SW 1271 (cell line): Measurements from ENCODE around the gene ABCC9.
"Not testable (repeated sequence)": the region's sequence is repeated elsewhere in the genome, so short reads cannot be mapped to it uniquely, and the experiment has no call there.

ENCODE experiments used
- DNase-seq, 2 experiments: peaks; one replicate each; lab custom pipeline; 2025; lab: John Stamatoyannopoulos, UW

Gene ABCC9

DNA sequence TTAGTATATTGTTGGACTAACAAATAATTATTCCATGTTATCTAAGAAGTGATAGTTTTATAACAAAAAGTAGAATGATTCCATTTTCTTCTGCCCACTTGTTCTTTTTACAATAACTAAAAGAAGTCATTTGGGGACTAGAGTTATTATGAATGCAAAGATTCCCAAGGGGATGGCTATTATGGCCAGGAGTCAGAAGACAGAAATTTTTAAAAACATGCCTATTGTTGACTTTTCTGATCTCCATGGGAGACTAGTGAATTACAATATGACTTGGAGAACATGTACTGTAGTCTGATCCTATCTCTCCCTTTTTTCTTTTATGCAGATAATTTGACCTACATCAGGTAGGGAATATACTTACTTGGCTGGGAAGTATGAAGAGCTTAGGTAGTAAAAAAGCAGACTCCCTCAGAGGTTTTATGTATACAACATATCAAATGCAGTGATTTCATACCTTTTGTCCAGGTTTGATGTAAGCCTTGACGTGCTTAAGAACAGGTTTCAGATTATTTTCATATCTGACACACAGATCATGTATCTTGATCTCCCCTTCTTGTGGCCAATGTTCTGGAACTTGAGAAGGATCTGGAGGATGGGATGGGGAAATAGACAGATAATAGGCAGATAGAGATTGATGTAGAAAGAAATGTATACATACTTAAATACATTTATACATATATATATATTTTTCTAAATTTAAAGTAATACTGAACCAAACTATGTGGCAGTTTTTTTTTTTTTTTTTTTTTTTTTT, 125.7 kb downstream of the ABCC9 start:
- no peak for DNase-seq

DNA sequence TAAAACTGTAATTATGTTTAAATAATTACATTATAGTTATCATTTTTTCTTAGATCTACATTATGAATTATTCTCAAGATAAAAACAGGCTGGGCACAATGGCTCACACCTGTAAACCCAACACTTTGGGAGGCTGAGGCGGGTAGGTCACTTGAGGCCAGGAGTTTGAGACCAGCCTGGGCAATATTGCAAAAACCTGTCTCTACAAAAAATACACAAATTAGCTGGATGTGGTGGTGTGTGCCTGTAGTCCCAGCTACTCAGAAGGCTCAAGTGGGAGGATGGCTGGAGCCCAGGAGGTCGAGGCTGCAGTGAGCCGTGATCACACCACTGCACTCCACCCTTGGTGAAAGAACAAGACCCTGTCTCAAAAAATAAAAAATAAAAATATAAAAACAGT, 126.4 kb downstream of the ABCC9 start:
- DNase-seq: no peak

DNA sequence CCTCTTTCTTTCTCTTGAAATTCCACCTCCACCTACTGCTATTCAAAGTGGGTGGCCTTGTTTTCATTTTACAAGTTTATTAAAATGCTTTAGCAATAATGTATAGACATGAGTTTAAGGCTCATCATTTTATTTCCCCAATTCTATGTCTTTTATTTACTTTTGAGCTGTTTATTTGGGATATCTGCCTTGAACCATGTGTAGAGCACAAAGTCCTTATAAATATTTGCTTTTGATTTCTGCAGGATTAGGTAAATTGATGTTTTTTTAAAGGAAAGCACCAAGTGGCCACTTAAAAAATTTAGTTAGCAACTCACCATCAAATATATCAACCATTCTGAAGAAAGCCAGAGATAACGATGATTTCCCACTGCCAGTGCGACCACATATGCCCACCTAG, 126.9 kb downstream of the ABCC9 start:
- DNase-seq: no peak

DNA sequence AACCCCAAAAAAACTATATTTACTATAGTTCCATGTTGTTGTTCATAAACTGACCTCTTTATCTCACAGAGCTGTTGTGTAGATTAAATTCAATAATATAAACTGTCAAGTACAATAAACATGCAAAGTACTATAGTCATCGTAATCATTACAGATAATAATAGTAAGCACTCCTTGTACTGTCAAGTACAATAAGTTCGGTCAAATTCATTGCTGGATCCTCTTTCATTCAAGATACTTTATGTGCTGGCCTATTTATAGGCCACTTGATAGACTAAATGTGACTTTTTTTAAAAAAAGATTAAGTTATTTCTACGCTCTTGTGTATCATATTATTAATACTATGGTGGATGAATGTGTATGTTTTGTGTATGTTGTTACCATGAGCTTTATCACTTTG, 127.5 kb downstream of the ABCC9 start:
- DNase-seq: no peak

DNA sequence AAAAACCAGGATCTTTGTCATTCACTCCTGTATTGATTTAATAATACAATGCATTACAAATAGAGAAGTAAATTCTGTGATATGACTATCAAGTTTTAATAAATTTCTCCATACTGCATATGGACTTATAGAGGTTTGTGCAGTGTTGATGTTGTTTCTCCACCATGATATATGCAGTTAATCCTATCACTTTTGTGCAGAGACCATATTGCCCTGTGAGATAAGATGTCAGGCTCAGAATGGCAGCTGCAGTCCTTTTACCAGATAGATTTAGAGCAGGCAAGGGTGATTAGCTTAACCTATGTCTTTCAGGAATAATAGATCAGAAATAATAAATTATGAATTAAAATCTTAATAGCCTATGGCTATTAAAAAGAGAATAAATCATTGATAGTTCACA, 128.1 kb downstream of the ABCC9 start:
- DNase-seq: no peak

DNA sequence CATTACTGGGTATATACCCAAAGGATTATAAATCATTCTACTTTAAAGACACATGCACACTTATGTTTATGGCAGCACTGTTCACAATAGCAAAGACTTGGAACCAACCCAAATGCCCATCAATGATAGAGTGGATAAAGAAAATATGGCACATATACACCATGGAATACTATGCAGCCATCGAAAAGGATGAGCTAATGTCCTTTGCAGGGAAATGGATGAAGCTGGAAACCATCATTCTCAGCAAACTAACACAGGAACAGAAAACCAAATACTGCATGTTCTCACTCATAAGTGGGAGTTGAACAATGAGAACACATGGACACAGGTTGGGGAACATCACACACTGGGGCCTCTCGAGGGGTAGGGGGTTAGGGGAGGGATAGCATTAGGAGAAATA, 128.9 kb downstream of the ABCC9 start:
- DNase-seq: not testable (repeated sequence)

DNA sequence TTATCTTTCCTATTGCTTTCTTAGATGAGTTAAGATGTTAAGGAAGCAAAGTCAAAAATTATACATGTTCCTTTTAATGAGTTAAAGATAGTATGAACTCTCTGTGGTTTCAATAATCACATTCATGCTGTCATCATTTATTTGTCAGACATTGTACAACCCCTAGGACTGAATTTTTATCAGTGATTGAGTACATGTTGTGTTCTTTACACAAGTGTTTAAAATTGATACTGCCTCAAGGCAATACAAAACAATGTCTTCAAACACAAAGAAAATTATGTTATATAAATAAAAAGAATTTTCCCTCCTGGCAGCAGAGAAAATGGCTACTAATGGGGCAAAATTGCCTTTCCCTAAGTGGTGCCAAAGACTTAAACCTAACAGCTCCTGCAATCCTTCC, 132.1 kb downstream of the ABCC9 start:
- DNase-seq: no peak

DNA sequence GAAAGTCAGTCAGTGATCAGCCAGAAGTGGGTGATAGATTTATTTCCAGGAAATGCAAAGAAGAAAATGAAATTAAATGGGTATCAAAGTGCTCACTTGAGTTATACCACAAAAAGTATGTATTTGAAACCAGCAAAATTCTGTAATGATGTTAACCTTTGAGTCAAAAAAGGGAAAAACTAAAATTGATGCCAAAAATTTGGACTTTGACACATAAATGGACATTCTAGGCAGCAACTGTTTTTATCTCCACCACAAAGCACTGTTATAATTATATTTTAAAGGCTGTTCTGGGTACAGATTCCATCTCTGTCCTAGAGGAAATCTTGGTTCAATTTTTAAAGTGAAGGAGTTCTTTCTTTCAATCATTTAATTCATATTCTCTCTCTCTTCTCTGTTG, 135.0 kb downstream of the ABCC9 start:
- no peak for DNase-seq

DNA sequence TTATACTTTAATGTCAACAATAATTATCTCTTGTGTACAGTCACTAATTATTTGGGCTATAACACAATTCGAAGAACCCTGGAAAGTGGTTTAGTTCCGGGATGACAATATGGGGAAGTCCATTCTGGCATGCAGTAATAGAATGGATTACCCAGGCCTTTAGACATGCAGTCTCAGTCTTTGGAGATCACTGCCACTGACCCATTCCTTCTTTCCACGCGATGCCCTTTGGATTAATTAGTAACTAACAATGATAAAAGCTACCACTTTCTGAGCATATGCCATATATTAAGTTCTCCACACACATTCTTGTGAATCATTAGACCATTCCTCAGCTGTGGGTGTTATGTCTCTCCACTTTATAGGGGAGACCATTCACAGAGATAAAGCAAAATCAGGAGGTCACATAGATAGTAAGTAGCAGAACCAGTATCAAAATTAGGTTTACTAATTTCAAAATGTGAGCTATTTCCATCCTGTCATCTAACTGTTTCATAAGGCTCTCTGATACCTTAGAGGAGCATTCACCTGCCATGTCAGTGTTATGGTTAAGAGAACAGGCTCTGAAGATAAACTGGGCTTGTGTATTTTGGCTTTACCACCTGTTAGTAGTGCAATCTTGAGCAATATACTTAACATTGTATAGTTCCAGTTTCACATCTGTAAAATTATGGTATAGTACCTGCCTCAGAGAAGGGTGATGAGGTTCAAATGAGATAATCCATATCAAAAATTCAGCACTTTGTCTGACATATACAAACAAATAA, 139.5 kb downstream of the ABCC9 start:
- no peak for DNase-seq

DNA sequence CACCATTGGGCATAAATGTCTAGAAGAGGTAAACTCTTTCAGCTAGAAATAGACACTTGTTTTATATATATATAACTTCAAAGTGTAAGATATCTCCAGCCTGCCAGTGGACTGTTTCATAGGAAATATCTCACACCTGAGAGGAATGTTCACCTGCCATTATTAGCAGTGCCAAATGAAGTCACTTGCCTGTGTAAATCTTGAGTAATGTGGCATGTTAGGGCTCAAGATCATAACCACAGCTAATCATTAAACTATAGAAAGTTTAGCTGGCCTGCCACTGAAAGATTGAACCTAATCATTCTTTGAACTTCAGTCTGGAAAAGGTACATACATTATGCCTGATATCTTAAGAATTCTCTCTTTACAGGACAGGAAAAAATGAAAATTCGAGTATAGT, 141.2 kb downstream of the ABCC9 start:
- no peak for DNase-seq

DNA sequence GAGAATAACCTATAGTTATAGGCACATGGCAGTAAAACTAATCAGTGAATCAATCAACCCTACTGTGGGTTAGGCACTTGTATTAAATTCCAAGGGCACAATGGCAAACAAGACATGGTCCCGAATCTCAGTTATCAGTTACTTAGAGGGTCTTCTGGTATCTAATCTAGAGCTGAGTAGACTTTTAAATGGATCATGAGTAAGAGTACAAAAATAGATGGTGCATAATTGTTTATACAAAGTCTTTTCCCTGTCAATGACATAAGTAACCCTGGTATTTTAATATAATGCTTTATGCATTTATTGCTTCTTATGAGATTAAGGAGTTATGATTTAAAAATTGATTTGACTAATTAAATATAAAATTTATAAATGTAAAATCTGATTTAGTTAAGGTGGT, 143.7 kb downstream of the ABCC9 start:
- DNase-seq: no peak

DNA sequence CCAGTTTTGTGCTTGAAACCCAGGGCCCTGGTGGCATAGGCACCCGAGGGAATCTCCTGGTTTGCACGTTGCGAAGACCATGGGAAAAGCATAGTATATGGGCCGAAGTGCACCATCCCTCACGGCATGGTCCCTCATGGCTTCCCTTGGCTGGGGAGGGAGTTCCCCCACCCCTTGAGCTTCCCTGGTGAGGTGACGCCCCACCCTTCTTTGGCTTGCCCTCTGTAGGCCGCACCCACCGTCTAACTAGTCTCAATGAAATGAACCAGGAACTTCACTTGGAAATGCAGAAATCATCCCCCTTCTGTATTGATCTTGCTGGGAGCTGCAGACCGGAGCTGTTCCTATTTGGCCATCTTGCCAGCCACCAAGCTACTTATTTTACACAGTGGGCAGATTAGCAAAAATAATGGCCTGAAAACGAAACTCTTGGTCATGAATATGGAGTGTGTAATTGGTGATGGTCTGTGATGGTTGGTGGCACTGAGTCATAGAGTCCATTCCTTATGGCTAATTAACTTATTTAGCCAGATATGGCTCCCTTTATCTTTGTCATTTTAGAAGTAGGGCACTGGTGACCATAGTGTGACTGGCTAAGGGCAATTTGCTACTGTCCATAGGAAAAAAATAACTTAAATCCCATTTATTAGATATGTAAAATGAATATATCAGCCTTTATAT, 145.4 kb downstream of the ABCC9 start:
- DNase-seq: no peak

DNA sequence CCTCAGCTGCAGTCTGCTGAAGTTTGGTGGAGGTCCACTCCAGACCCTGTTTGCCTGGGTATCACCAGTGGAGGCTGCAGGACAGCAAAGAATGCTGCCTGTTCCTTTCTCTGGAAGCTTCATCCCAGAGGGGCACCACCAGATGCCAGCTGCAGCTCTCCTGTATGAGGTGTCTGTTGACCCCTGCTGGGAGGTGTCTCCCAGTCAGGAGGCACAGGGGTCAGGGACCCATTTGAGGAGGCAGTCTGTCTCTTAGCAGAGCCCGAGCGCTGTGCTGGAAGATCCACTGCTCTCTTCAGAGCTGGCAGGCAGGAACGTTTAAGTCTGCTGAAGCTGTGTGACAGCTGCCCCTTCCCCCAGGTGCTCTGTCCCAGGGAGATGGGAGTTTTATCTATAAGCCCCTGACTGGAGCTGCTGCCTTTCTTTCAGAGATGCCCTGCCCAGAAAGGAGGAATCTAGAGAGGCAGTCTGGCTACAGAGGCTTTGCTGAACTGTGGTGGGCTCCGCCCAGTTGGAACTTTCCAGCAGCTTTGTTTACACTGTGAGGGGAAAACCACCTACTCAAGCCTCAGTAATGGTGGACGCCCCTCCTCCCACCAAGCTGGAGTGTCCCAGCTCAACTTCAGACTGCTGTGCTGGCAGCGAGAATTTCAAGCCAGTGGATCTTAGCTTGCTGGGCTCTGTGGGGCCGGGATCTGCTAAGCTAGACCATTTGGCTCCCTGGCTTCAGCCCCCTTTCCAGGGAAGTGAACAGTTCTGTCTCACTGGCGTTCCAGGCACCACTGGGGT, 146.2 kb downstream of the ABCC9 start:
- not testable (repeated sequence) for DNase-seq

DNA sequence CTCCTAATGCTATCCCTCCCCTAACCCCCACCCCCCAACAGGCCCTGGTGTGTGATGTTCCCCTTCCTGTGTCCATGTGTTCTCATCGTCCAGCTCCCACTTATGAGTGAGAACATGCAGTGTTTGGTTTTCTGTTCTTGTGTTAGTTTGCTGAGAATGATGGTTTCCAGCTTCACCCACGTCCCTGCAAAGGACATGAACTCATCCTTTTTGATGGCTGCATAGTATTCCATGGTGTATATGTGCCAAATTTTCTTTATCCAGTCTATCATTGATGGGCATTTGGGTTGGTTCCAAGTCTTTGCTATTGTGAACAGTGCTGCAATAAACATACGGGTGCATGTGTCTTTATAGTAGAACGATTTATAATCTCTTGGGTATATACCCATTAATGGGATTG, 151.5 kb downstream of the ABCC9 start:
- DNase-seq: not testable (repeated sequence)

DNA sequence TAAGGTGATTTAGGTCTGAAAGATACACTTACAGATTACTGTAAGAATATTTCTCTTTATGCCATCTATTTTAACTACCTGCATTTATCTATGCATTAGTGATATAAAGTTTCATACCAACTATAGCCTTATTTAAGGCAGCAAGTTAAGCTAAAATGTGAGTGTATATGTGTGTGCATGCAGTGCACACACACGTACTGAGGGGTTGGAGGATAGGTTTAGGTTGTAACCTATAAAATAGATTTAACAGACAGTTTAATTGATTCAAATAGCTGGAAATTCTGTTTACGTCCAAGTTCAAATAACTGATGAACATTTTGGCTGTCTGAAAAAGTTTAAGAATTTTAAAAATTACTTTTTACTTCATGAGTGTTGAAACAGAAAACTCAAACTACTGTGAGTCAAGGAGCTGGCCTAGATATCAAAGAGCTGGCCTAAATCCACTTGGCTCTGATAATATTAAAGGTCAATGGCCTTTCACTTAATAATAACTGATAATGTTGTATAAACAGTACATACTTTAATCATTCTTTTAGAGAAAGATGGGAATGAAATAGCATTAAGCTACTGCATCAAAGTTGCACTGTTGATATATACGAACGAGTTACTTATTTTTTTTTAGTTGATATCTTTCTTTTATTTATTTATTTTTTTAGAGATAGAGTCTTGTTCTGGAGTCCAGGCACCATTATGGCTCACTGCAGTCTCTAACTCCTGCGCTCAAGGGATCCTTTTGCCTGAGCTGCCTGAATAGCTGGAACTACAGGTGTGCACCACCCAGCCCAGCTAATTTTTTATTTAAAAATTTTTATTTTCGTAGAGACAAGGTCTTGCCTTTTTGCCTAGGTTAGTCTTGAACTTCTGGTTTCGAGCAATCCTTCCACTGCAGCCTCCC, 152.9 kb downstream of the ABCC9 start:
- DNase-seq: no peak

DNA sequence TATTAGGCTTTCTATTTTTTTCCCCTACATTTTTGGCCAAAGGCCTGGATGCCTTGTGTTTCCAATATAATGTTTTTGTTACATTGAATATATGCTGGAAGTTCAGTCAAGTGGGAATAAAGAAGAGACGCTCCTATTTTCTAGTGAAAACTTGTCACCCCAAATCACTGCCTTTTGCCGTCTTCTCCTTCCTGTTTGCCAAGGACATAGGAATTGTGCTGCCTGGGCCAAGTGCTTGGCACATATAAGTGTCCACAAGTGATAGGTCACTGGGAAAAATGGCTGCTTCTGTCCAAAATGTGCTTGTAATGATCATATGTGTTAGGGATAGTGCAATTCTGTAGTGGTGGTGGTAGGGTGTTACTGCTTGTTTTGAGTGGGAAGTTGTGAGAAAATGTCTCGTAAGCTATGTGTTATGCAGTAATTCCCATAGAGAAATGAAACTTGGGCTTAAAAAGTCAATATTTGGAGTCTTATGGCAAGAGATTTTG, 155.1 kb downstream of the ABCC9 start:
- no peak for DNase-seq

DNA sequence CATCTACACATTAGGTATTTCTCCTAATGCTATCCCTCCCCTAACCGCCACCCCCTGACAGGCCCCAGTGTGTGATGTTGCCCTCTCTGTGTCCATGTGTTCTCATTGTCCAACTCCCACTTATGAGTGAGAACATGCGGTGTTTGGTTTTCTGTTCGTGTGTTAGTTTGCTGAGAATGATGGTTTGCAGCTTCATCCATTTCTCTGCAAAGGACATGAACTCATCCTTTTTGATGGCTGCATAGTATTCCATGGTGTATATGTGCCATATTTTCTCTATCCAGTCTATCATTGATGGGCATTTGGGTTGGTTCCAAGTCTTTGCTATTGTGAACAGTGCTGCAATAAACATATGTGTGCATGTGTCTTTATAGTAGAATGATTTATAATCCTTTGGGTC, 158.5 kb downstream of the ABCC9 start:
- not testable (repeated sequence) for DNase-seq

DNA sequence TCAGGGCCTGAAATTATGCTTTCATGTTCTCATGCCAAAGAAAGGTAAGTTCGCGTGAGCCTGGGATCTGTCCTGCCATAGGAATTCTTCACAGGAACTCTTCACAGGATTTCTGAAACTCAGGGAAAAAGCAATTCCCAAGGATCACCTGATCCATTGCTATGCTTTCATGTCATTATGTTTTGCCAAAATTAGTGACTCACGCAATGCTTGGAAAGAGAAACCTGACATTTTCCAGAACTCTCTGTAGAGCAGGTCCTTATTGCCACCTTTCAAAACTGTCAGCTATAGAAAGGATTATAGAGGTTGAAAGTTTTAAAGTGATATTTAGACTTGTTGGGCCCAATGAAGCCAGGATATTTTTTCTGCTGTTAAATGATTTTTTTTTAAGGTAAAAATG, 160.4 kb downstream of the ABCC9 start:
- no peak for DNase-seq

DNA sequence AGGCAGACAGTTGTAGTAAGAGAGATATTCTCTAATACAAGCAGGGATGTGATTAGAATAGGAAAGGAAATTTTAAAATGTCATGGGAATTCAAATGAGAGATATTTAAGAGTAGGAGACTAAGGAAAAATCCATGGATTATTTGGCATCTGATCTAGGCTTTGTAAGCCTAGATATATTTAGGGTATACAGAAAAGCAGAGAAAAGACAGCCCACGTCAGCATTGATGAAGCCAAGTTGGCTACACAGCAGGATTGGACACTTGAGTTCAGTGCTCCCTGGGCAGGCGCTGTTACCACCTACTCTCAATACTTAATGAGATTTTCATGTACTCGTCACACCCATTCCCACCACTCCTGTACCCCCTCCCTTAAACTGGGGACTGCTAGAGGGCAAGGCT, 165.1 kb downstream of the ABCC9 start:
- DNase-seq: no peak

DNA sequence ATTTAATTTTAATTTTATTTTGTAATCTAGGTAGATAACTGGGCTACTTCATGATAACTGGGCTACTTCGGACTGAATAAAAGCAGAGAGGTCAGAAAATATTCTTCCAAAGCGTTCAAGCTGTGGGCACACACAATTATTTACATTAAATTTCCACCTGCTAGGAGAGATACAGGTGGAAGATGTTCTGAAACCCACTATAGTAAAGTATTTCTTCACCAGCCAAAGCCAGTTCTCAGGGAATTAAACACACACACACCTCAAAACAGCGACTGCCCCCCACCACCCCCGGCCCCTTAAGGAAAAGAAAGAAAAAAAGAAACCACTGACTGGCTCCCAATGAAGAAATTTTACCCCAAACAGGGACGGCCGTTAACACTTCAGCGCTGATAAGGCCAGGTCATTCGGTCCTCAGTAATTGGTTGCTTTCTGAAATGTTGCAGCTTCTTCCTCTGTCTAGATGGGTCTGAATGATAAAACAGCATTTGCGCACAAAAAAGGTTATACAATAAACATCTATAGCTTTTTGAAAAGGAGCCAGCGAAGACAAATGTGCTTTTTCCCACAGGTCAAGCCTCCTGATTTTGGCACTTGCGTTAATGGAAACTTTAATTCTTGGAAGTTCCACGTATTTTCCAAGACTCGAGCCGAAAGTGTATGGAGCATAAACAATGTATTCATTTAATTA, 165.9 kb downstream of the ABCC9 start:
- no peak for DNase-seq
